Fibroblast of lung (primary cell): ENCODE measurements around the gene WWTR1.

Experiments used
- EZH2 ChIP-seq: IDR thresholded peaks from 2 replicates; pipeline ENCODE4 v1.5.1; 2012; ENCODE audit warnings: low read length, control low read depth, mild to moderate bottlenecking; ENCODE audit errors: missing control alignments
- TF ChIP-seq, protein P1 (sequence below), 2 donors: IDR thresholded peaks in 1 of 2; conservative IDR thresholded peaks in 1 of 2; 1 replicate in 1 of 2; 2 replicates in 1 of 2; pipeline ENCODE4 v1.5.1; 2011 to 2012; ENCODE audit warnings: low read length in 2 of 2, control low read depth in 1 of 2, inconsistent platforms in 1 of 2, low read depth in 1 of 2, mild to moderate bottlenecking in 1 of 2

- TF ChIP-seq, protein P1, sequence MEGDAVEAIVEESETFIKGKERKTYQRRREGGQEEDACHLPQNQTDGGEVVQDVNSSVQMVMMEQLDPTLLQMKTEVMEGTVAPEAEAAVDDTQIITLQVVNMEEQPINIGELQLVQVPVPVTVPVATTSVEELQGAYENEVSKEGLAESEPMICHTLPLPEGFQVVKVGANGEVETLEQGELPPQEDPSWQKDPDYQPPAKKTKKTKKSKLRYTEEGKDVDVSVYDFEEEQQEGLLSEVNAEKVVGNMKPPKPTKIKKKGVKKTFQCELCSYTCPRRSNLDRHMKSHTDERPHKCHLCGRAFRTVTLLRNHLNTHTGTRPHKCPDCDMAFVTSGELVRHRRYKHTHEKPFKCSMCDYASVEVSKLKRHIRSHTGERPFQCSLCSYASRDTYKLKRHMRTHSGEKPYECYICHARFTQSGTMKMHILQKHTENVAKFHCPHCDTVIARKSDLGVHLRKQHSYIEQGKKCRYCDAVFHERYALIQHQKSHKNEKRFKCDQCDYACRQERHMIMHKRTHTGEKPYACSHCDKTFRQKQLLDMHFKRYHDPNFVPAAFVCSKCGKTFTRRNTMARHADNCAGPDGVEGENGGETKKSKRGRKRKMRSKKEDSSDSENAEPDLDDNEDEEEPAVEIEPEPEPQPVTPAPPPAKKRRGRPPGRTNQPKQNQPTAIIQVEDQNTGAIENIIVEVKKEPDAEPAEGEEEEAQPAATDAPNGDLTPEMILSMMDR (conservative IDR thresholded peaks at IDR 0.05 in 1 of 2, IDR thresholded peaks at IDR 0.05 in 1 of 2; ENCODE audit: low read depth in 1 of 2, low read length in 2 of 2) = no peak
- TF ChIP-seq EZH2 = no peak
These were observed 70.4 kb downstream of the WWTR1 start for GRCh38 chr3:149587383-149587782.
